ENCODE results near the gene RRP36. TPM values are rescaled to one million over a fixed set of nuclear protein-coding genes. Genes with fewer than 3 reads are reported as not detected.

The RRP36 gene
- polyA plus RNA-seq, 3 donors = 26.6 to 52.5 (median 43.3) TPM

GRCh38 chr6:42979523-42980177, 41.8 kb upstream of the RRP36 start:
- no peaks in the 10 kb centered on the region for H3K9me3 Mint-ChIP-seq
- H3K27ac Mint-ChIP-seq = peak overlapping the region; percentile 89 to 96 (median 93)
- Histone ChIP-seq H3K4me2 (replicated peaks; ENCODE audit: extremely low read depth, low read length, poor library complexity, severe bottlenecking) (peak overlapping the region; percentile 97), H4K20me1 (ENCODE audit: insufficient read depth, low read length) (peaks cover 6% of the 10 kb centered on the region), H3K27ac (ENCODE audit: low read depth in 1 of 2, low read length in 2 of 2) (peak overlapping the region; percentile 32 to 93), H3K27me3 (ENCODE audit: control insufficient read depth in 2 of 2, insufficient read depth in 2 of 2, low read length in 2 of 2) (no peaks in the 10 kb centered on the region), H2AFZ (ENCODE audit: insufficient read depth, low read depth, low read length, poor library complexity, severe bottlenecking) (peak overlapping the region; percentile 99), H3K9me3 (replicated peaks in 1 of 2; ENCODE audit: control insufficient read depth in 1 of 2, insufficient read depth in 1 of 2, low read length in 2 of 2) (no peaks in the 10 kb centered on the region), H3K4me3 (replicated peaks in 1 of 3; ENCODE audit: low read depth in 2 of 3, low read length in 3 of 3) (peak overlapping the region; percentile 70 to 92 (median 91)), H3K79me2 (ENCODE audit: insufficient read depth, low read length) (peaks cover 35% of the 10 kb centered on the region), H3K36me3 (replicated peaks in 1 of 2; ENCODE audit: control insufficient read depth in 1 of 2, insufficient read depth in 2 of 2, low read length in 2 of 2) (no peaks in the 10 kb centered on the region), H3K9ac (ENCODE audit: insufficient read depth, low read length, poor library complexity, severe bottlenecking) (peak overlapping the region; percentile 97), H3K4me1 (ENCODE audit: control insufficient read depth in 1 of 2, insufficient read depth in 2 of 2, low read length in 2 of 2) (peaks cover 29 to 32% of the 10 kb centered on the region in 2 donors)
- DNase-seq = no peak
- intact Hi-C loops (cut with micrococcal nuclease) = loop anchor here (5.0 kb wide), 3 partner anchors 33 to 47 kb away; partner anchors contain the start of genes KLHDC3 (in 2 of the 2) and MEA1 (in 2 of the 2)
- H3K27me3 Mint-ChIP-seq (ENCODE audit: low read depth in 3 of 3) = no peaks in the 10 kb centered on the region
- peak overlapping the region; percentile 94 to 96 for H3K4me3 Mint-ChIP-seq
- H3K36me3 Mint-ChIP-seq = peaks cover 0 to 8% of the 10 kb centered on the region in 2 donors
- no peak for TF ChIP-seq CTCF (IDR thresholded peaks at IDR 0.05)
- WGBS (ENCODE audit: insufficient coverage) = 30% methylated on average over 7 of the region's 9 CpGs
- peaks cover 35% of the 10 kb centered on the region for H3K4me1 Mint-ChIP-seq

DNA sequence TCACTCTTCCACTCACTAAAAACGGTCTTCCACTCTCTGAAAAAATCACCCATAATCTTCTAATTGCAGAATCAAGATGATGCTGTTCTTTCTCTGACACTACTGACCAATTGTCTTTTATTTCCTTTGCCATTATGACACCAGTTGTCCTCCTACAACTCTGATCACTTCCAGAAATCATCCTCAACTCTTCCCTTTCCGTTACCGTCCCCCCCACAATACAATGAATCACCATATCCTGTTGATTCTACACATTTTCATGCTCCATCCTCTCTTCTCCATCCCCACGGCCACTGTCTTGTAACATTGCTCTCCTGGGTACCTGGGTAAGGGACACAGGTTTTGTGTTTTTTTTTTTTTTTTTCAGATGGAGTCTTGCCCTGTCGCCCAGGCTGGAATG, 39.6 kb upstream of the RRP36 start:
- no peaks in the 10 kb centered on the region for H3K27me3 ChIP-seq (ENCODE audit: control insufficient read depth in 2 of 2, insufficient read depth in 2 of 2, low read length in 2 of 2)
- H3K36me3 ChIP-seq (replicated peaks in 1 of 2; ENCODE audit: control insufficient read depth in 1 of 2, insufficient read depth in 2 of 2, low read length in 2 of 2) = no peaks in the 10 kb centered on the region
- no peak overlapping the region for H3K4me3 ChIP-seq (replicated peaks in 1 of 3; ENCODE audit: low read depth in 2 of 3, low read length in 3 of 3)
- peaks cover 37 to 46% of the 10 kb centered on the region in 2 donors for H3K4me1 ChIP-seq (ENCODE audit: control insufficient read depth in 1 of 2, insufficient read depth in 2 of 2, low read length in 2 of 2)
- no peaks in the 10 kb centered on the region for H3K9me3 Mint-ChIP-seq
- no peak for DNase-seq
- no peak overlapping the region for H2AFZ ChIP-seq (ENCODE audit: insufficient read depth, low read depth, low read length, poor library complexity, severe bottlenecking)
- no peak for TF ChIP-seq CTCF (IDR thresholded peaks at IDR 0.05)
- peaks cover 50% of the 10 kb centered on the region for H3K4me1 Mint-ChIP-seq
- no peak overlapping the region for H3K4me3 Mint-ChIP-seq
- H3K27ac Mint-ChIP-seq = no peak overlapping the region
- no peaks in the 10 kb centered on the region for H3K9me3 ChIP-seq (replicated peaks in 1 of 2; ENCODE audit: control insufficient read depth in 1 of 2, insufficient read depth in 1 of 2, low read length in 2 of 2)
- peaks cover 45% of the 10 kb centered on the region for H3K79me2 ChIP-seq (ENCODE audit: insufficient read depth, low read length)
- H3K36me3 Mint-ChIP-seq = peaks cover 0 to 2% of the 10 kb centered on the region in 2 donors
- H3K4me2 ChIP-seq (replicated peaks; ENCODE audit: extremely low read depth, low read length, poor library complexity, severe bottlenecking) = no peak overlapping the region
- H3K9ac ChIP-seq (ENCODE audit: insufficient read depth, low read length, poor library complexity, severe bottlenecking) = no peak overlapping the region
- intact Hi-C loops (cut with micrococcal nuclease) = no loop called here
- H4K20me1 ChIP-seq (ENCODE audit: insufficient read depth, low read length) = peaks cover 3% of the 10 kb centered on the region
- no peak overlapping the region for H3K27ac ChIP-seq (ENCODE audit: low read depth in 1 of 2, low read length in 2 of 2)
- WGBS (ENCODE audit: insufficient coverage) = 68% methylated on average over 3 of the region's 5 CpGs
- H3K27me3 Mint-ChIP-seq (ENCODE audit: low read depth in 3 of 3) = peaks cover 0 to 4% (median 0%) of the 10 kb centered on the region in 3 donors
